HG02938 (cell line): ENCODE results near the gene UPP1.
"Not testable (repeated sequence)": the region's sequence is repeated elsewhere in the genome, so short reads cannot be mapped to it uniquely, and the experiment has no call there.

Experiments
- ATAC-seq: cut with Tn5 transposase; IDR thresholded peaks from one replicate; pipeline ENCODE4 v1.9.1; 2021; ENCODE audit warnings: mild to moderate bottlenecking, moderate library complexity; ENCODE audit not compliant: unreplicated experiment

UPP1 gene

DNA sequence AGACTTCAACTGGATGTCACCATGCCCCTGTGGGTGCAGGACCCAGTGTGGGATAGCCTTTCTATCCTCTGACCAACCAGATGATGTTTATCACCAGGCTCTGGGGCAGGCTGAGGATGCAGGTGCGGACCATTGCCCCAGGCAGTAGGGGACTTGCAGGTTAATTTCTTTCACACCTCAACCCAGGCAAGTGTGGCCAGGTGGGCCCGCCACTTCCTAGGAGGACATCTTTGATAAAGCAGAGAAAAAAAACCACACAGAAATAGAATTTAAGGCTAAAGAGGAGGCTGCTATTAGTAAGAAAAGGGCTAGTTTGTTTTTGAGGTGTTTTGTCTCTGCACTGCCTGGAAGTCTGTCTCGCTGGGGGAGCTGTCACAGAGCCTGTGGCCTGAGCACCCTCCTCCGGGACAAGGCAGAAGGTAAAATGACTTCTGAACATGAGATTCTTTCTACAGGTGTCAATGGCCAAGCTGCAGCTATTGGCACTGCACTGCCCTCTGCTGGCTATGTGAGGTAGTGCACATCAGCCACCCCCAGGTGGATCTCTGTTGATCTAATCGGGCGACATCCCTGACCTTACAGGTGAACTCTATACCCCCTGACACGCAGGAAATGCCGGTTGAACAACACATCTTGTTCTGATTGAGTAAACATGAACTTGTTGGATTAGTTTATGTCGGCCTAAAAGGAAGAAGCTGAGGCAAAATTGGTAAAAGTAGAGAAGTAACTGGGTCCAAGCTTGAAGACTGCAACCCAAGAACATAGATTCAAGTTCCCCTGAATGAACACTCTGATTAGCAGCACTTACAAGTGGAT lies 21.0 kb downstream of the UPP1 start:
- ATAC-seq, result peak; percentile 91

GRCh38 chr7:48110868-48111267 lies 21.8 kb downstream of the UPP1 start:
- no peak for ATAC-seq

- ATAC-seq, result no peak
Measured at GRCh38 chr7:48111596-48111995, 22.5 kb downstream of the UPP1 start.

DNA sequence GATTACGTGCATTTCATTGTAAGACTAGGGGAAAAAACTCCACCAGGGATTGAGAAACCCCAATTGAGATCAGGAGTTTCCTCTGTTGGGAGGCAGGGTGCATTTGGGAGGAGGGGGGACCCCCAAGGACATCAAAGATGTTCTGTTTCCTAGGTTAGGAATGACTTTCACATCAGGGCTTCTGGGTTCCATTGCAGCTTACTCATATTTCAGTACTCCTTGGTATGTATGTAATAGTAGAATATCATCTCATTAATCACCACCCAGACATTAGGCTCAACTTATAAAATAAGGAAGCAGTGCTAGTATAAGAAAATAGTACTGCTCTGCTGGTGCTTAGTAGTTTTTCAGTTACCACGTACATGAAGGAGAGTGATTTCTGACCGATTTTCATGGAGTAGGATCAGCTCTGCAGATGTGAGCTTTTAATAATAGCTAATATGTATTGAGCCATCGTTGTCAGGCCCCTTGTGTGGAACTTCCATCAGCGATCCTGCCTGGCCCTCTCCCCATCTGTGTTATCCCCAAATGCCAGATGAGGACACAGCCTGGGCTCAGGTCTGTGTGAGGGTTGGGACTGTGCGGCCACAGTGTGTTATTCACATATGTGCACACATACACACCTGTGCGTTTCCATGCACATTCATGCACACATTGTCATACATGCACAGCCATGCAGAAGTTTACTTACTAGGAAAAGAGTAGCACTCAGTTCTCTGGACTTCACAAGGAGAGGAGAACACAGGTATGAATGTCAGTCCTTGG lies 23.5 kb downstream of the UPP1 start:
- no peak for ATAC-seq

DNA sequence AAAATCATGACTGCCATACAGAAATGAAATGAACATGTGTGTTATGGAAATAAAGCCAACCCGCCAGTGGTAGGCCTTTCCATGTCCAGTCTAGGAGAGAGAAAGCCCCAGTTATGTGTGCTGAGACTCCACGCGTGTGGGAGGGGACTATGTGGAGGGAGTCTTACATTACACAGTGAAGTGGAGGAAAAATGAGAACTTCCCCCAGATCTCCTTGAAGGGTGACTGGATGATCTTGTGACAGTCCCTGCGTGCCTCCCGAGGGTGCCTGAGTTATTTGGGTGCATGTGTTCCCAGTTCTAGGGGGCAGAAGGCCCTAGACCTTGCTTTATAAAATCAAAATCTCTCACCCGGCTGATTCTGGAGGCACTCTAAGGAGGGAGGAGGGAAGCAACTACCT lies 24.2 kb downstream of the UPP1 start:
- ATAC-seq, result no peak

- no peak for ATAC-seq
Measured at GRCh38 chr7:48114115-48114514, 25.1 kb downstream of the UPP1 start.

DNA sequence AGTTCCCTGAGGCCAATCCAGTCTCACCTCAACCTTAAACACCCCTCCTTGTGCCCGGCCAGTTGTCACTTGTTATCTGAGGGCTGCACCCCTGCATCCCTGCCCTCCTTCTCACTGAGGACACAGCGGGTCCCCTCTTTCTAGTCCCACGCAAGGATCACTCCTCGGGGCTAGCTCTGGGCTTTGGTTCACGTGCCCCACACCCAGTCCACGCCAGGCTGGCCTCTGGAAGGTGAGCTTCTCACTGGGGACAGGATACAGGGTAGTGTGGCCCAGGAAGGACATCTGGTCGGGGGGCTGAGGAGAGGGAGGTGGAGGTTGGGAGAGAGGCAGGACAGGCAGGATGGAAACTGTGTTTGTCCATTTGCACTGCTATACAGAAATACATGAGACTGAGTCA lies 25.5 kb downstream of the UPP1 start:
- ATAC-seq, result no peak

DNA sequence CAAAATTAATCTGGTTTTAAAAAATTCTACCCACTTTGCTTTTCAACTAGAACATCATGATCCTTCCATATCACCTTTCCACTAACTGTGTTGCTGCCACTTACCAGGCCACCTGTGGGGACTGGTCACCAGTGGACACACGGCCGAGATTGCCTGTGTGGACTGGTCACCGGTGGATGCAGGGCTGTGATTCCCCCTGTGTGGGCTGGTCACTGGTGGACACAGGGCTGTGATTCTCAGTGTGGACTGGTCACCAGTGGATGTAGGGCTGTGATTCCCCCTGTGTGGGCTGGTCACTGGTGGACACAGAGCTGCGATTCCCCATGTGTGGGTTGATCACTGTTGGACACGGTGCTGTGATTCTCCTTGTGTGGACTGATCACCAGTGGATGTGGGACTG lies 27.0 kb downstream of the UPP1 start:
- no peak for ATAC-seq

- no peak for ATAC-seq
Measured at GRCh38 chr7:48118041-48118440, 29.0 kb downstream of the UPP1 start.

GRCh38 chr7:48120536-48120935 lies 31.5 kb downstream of the UPP1 start:
- not testable (repeated sequence) for ATAC-seq

DNA sequence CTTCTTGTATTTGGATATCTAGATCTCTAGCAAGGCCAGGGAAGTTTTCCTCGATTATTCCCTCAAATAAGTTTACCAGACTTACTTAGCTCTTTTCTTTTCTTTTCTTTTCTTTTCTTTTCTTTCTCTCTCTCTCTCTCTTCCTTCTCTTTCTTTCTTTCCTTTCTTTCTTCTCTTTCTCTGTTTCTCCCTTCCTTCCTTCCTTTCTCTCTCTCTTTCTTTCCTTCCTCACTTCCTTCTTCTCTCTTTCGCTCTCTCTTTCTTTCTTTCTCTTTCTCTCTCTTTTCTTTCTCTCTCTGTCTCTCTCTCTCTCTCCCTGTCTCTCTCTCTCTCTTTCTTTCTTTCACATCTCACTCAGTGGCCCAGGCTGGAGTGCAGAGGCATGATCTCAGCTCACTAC lies 37.0 kb downstream of the UPP1 start:
- ATAC-seq, result no peak

- ATAC-seq, result peak; percentile 90
Measured at GRCh38 chr7:48130658-48131108, 41.6 kb downstream of the UPP1 start.

DNA sequence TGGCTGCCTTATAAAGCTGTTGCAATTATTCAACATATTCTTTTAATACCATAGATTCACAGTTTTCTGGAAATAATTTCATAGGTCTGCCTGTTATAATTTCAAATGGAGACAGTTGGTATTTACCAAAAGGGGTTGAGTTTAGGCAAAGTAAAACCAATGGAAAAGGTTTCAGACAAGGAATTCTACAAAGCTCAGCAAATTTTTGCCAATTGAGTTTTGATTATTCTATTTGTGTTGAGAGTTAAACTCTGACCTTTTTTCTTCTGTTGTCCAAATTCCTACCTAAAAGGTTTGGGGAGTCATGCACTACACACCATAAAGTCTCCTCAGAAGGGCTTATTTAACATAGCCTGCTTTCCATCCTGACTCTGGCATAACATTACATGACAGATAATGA lies 43.7 kb downstream of the UPP1 start:
- ATAC-seq, result no peak

DNA sequence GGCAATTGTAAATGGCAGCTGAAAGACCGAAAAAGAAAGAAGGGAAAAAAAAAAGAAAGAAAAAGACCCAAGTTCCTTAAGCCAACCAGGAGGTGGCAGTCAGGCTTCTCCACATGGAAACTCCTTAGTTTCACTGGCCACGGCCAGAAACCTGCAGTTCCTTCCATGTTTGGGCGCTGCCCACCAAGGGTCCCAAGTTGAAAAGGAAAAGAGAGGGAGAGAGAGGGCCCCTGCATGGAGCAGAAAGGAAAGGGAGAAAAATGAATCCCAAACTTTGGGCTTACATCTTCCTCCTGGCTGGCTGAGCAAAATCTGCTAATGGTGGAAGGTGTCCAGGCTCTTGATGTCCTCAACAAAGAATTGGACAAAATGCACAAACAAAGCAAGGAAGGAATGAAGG lies 50.4 kb downstream of the UPP1 start:
- no peak for ATAC-seq

- ATAC-seq, result no peak
Measured at GRCh38 chr7:48140001-48140681, 51.1 kb downstream of the UPP1 start.

DNA sequence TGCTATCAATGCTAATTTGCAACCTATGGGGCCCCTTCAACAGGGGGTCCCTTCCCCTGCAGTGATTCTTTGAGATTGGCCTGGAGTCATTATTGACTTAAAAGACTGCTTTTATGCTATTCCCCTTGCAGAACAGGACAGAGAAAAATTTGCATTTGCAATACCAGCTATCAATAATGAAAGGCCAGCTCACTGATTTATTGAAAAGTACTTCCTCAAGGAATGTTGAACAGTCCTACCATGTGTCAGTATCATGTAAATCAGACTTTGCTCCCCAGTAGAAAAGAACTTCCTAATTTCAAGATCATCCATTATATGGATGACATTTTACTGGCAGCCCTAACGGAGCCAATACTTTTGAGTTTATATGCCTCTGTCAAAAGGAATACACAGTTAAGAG lies 52.5 kb downstream of the UPP1 start:
- no peak for ATAC-seq

GRCh38 chr7:48144291-48144768 lies 55.3 kb downstream of the UPP1 start:
- ATAC-seq, result no peak

DNA sequence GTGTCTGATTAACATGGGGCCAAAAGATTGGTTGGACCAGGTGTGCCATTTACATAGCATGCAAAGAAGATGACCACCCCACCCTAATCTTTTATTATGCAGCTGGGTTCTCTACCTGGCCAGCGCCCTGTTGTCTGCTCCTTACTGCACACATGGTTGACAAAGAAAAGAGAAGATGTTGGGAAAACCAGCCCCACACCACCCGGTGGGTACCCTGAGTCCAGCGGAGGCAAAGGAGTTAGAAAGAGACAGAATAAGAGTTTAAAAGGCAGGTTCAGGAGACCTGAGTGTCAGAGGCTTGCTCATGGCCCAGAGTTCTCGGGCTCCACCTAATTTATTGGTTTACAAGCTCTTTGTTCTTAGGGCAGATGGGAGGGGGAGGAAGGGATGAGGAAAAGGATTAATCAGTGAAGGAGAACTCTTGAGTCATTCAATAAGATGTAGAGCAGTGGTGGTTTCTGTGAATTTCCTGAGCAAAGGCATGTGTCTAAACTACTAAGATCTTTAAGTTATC lies 58.1 kb downstream of the UPP1 start:
- ATAC-seq, result no peak

- not testable (repeated sequence) for ATAC-seq
Measured at GRCh38 chr7:48147690-48148089, 58.6 kb downstream of the UPP1 start.

DNA sequence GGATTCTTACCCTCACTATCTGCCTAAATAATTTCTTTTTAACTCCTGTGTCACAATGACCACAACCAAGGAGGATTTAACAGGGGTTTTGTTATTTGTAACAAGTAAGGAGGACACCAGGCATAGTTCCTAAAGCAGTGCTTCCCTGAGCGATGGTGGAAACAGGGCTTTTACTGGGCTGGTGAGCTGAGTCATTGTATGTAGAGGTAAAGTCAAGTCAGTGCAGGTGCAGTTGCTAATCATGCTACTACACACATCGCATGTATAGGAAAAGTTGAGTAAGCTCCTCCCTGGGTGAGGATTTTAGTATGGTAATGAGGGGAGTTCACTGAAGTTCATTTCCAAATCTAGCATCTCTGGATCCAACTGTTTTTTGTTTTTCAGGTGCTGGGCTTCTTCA lies 59.2 kb downstream of the UPP1 start:
- no peak for ATAC-seq

- no peak for ATAC-seq
Measured at GRCh38 chr7:48149058-48149457, 60.0 kb downstream of the UPP1 start.
